HCT116 (cell line): ENCODE measurements around the gene GPR34. TPM values are rescaled to one million over a fixed set of nuclear protein-coding genes. Genes with fewer than 3 reads are reported as not detected.

Source experiments
- ATAC-seq: fragments of 200-7000 bp; cut with Tn5 transposase; 2 replicates; pipeline ENCODE4 v1.9.1; 2020; ENCODE audit warnings: mild to moderate bottlenecking, moderate library complexity
- BruUV-seq: library from RNA; stranded (reverse); fragments of 400-500 nt; replicated peaks from 2 replicates; lab custom pipeline; 2021; lab: Mats Ljungman, UMichigan
- CTCF ChIA-PET: fragments of 300-600 bp; sonication (Branson Sonifier 250); formaldehyde crosslinking; loops from one replicate; lab custom pipeline; 2021; ENCODE audit warnings: antibody characterized with exemption; lab: Charles Lee
- POLR2A ChIA-PET: fragments of 300-600, 350-600 bp; sonication (Branson Sonifier 250); formaldehyde crosslinking; loops from one replicate; lab custom pipeline; 2021; ENCODE audit warnings: antibody characterized with exemption; lab: Charles Lee
- RAD21 ChIA-PET, 2 experiments: fragments of 300-600 bp; sonication (Branson Sonifier 250); formaldehyde crosslinking; loops; one replicate each; lab custom pipeline; 2023; ENCODE audit warnings: low total read pairs in 2 of 2; ENCODE audit not compliant: uncharacterized antibody in 2 of 2, unreplicated experiment in 2 of 2, low non-redundant PET in 1 of 2; lab: Charles Lee
- DNase-seq: peaks from one replicate; pipeline ENCODE4 v3.0.0-alpha.2; 2010; ENCODE audit warnings: low read depth, low spot score
- H2AFZ ChIP-seq: fragments of 200-600 bp; shearing (Covaris generic), sonication (generic); 2 replicates; pipeline ENCODE4 v1.6.1; 2017; ENCODE audit warnings: low read depth, mixed run types, mixed read lengths, antibody characterized with exemption, low read length; ENCODE audit not compliant: poor library complexity, severe bottlenecking
- H3K27ac ChIP-seq: 2 replicates; pipeline ENCODE4 v1.5.1; 2012; ENCODE audit warnings: low read depth, low read length
- H3K27me3 ChIP-seq: fragments of 200-600 bp; sonication (generic); 2 replicates; pipeline ENCODE4 v1.6.1; 2016; ENCODE audit warnings: mixed run types, low read length, mixed read lengths; ENCODE audit not compliant: insufficient read depth
- H3K36me3 ChIP-seq, 2 experiments: fragments of 200-500 bp in 1 of 2; fragments of 200-600 bp in 1 of 2; sonication (Bioruptor generic) in 1 of 2; sonication (generic) in 1 of 2; 2 replicates each; pipeline versions ENCODE4 v1.5.1 to v1.6.1; 2014 to 2016; ENCODE audit warnings: low read length in 2 of 2, inconsistent platforms in 1 of 2, mixed read lengths in 1 of 2, mixed run types in 1 of 2; ENCODE audit not compliant: insufficient read depth in 2 of 2, control insufficient read depth in 1 of 2
- H3K4me1 ChIP-seq, 2 experiments: fragments of 200-600 bp in 1 of 2; sonication (generic) in 1 of 2; 2 replicates each; pipeline versions ENCODE4 v1.5.1 to v1.6.1; 2012 to 2017; ENCODE audit warnings: low read length in 2 of 2, inconsistent platforms in 1 of 2, mild to moderate bottlenecking in 1 of 2, mixed read lengths in 1 of 2, mixed run types in 1 of 2, moderate library complexity in 1 of 2; ENCODE audit not compliant: insufficient read depth in 2 of 2, control insufficient read depth in 1 of 2
- H3K4me2 ChIP-seq: fragments of 200-600 bp; sonication (generic); 2 replicates; pipeline ENCODE4 v1.6.1; 2017; ENCODE audit warnings: mixed run types, low read length, mixed read lengths
- H3K4me3 ChIP-seq, 2 experiments: fragments of 200-600 bp in 1 of 2; sonication (generic) in 1 of 2; replicated peaks in 1 of 2; 2 replicates each; pipeline ENCODE4 v1.5.1; 2011 to 2016; ENCODE audit warnings: low read length in 2 of 2, control low read depth in 1 of 2, low read depth in 1 of 2, mild to moderate bottlenecking in 1 of 2, mixed read lengths in 1 of 2, mixed run types in 1 of 2
- H3K79me2 ChIP-seq: fragments of 200-600 bp; sonication (generic); 2 replicates; pipeline ENCODE4 v1.6.1; 2017; ENCODE audit warnings: mild to moderate bottlenecking, mixed run types, low read length, moderate library complexity, mixed read lengths; ENCODE audit not compliant: insufficient read depth
- H3K9ac ChIP-seq: fragments of 200-600 bp; sonication (generic); 2 replicates; pipeline ENCODE4 v1.6.1; 2016; ENCODE audit warnings: low read length, mixed read lengths
- H3K9me2 ChIP-seq: fragments of 200-600 bp; sonication (generic), shearing (Covaris generic); 2 replicates; pipeline ENCODE4 v1.6.1; 2017; ENCODE audit warnings: mixed run types, mild to moderate bottlenecking, moderate library complexity; ENCODE audit not compliant: insufficient read depth
- H3K9me3 ChIP-seq, 2 experiments: fragments of 200-500 bp in 1 of 2; fragments of 200-600 bp in 1 of 2; sonication (Bioruptor generic) in 1 of 2; sonication (generic) in 1 of 2; 2 replicates each; pipeline ENCODE4 v1.6.1; 2014 to 2017; ENCODE audit warnings: low read length in 2 of 2, mixed read lengths in 2 of 2, inconsistent platforms in 1 of 2, low read depth in 1 of 2, mild to moderate bottlenecking in 1 of 2, mixed run types in 1 of 2, moderate library complexity in 1 of 2; ENCODE audit not compliant: control insufficient read depth in 1 of 2, insufficient read depth in 1 of 2
- H4K20me1 ChIP-seq: fragments of 200-600 bp; sonication (generic), shearing (Covaris generic); 2 replicates; pipeline ENCODE4 v1.6.1; 2017; ENCODE audit warnings: mixed run types, mild to moderate bottlenecking, moderate library complexity; ENCODE audit not compliant: insufficient read depth
- CBX3 ChIP-seq: IDR thresholded peaks from 2 replicates; pipeline ENCODE4 v1.6.1; 2012; ENCODE audit warnings: low read depth
- CTCF ChIP-seq, 3 experiments: fragments of 200-600 bp in 1 of 3; sonication (generic) in 1 of 3; IDR thresholded peaks in 2 of 3; conservative IDR thresholded peaks in 1 of 3; 2 replicates each; pipeline ENCODE4 v1.5.1; 2012 to 2017; ENCODE audit warnings: low read depth in 2 of 3, low read length in 2 of 3, antibody characterized with exemption in 1 of 3, borderline replicate concordance in 1 of 3, control low read depth in 1 of 3, mild to moderate bottlenecking in 1 of 3, mixed read lengths in 1 of 3, mixed run types in 1 of 3, moderate library complexity in 1 of 3; ENCODE audit not compliant: insufficient read depth in 1 of 3
- EGR1 ChIP-seq: IDR thresholded peaks from 2 replicates; pipeline ENCODE4 v1.6.1; 2012; ENCODE audit warnings: low read depth
- FOSL1 ChIP-seq: IDR thresholded peaks from 2 replicates; pipeline ENCODE4 v1.6.1; 2012; ENCODE audit warnings: low read depth
- JUND ChIP-seq: IDR thresholded peaks from 2 replicates; pipeline ENCODE4 v1.6.1; 2012
- MAX ChIP-seq: IDR thresholded peaks from 2 replicates; pipeline ENCODE4 v1.6.1; 2012
- POLR2A ChIP-seq: IDR thresholded peaks from 2 replicates; pipeline ENCODE4 v1.7.0; 2011; ENCODE audit warnings: borderline replicate concordance; ENCODE audit not compliant: insufficient read depth, insufficient read length; ENCODE audit errors: extremely low read depth
- POLR2AphosphoS5 ChIP-seq: IDR thresholded peaks from 2 replicates; pipeline ENCODE4 v1.6.1; 2011; ENCODE audit warnings: mild to moderate bottlenecking, low read depth, low read length, moderate library complexity
- RAD21 ChIP-seq: IDR thresholded peaks from 2 replicates; pipeline ENCODE4 v1.6.1; 2012; ENCODE audit warnings: low read depth, mild to moderate bottlenecking
- REST ChIP-seq: IDR thresholded peaks from 2 replicates; pipeline ENCODE4 v1.6.1; 2012; ENCODE audit warnings: low read depth
- SIN3A ChIP-seq: IDR thresholded peaks from 2 replicates; pipeline ENCODE4 v1.6.1; 2012; ENCODE audit warnings: low read depth
- SRF ChIP-seq: IDR thresholded peaks from 2 replicates; pipeline ENCODE4 v1.6.1; 2012; ENCODE audit warnings: low read depth
- YY1 ChIP-seq: IDR thresholded peaks from 2 replicates; pipeline ENCODE4 v1.6.1; 2011; ENCODE audit warnings: low read length, low read depth, moderate library complexity, mild to moderate bottlenecking; ENCODE audit not compliant: insufficient replicate concordance; ENCODE audit errors: extremely low read depth
- intact Hi-C: fragments of 100-400 bp; cut with micrococcal nuclease; formaldehyde crosslinking; loops from 2 replicates; pipeline ENCODE4 v1.10.0; 2022
- total RNA-seq: library from RNA; stranded (reverse); gene quantifications from one replicate; pipeline ENCODE4 v1.2.1, GENCODE V29; 2021; ENCODE audit not compliant: unreplicated experiment

The GPR34 gene
- total RNA-seq, 1 experiment from 2014 or later: not detected

DNA sequence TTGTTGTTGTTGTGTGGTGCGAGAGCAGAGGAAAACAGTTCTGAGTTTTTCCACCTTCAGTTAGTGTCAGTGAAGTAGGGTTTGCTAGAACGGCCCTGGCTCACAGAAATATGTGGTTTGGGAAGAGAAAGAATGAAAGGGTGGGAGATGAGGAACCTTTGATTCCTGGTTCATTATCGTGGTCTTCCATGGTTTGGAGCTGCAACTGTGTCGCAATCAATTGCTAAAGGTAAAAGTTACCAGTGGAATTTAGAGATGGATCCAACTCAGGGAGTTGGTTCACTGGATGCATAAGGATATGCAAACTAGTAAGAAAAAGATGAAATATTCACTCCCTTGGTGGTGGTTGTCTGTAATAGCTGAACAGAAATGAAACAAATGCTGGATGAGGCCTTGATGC lies 35.6 kb upstream of the GPR34 start (continued):
- TF ChIP-seq CTCF (IDR thresholded peaks at IDR 0.05 in 2 of 3, conservative IDR thresholded peaks at IDR 0.05 in 1 of 3; ENCODE audit: borderline replicate concordance in 1 of 3, insufficient read depth in 1 of 3, low read depth in 2 of 3, low read length in 2 of 3): no peak

DNA sequence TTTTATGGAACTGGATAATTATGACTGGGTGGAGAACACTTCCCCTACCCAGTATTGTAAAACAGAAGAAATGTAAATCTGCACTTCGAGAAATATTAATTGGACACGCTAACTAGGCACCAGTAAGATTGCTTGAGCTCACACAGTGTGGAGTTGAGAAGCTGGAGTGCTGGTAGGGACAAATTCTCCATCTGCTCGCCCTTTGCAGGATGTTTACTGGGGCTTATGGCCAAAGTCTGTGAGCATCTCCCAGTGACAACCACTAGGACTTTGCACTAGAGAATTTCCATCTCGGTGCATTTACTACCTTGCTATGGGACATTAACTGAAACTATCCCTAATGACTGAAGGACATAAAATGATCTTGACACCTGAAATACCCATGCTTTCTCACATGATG lies 33.7 kb upstream of the GPR34 start:
- ChIA-PET POLR2A (no interaction called here), CTCF (no interaction called here), RAD21 (no interaction called here)
- no peak for TF ChIP-seq POLR2A
- TF ChIP-seq MAX: no peak
- H3K27me3 ChIP-seq: no peaks in the 10 kb centered on the region
- no peaks in the 10 kb centered on the region for H3K9me3 ChIP-seq
- H3K4me3 ChIP-seq: no peak overlapping the region
- no peak overlapping the region for H2AFZ ChIP-seq
- no peak overlapping the region for H3K9ac ChIP-seq
- no TSS peak for BruUV-seq
- H3K9me2 ChIP-seq: no peaks in the 10 kb centered on the region
- intact Hi-C loops: no loop called here
- H3K79me2 ChIP-seq: no peaks in the 10 kb centered on the region
- no peak overlapping the region for H3K27ac ChIP-seq
- no peak overlapping the region for H3K4me2 ChIP-seq
- H3K36me3 ChIP-seq: no peaks in the 10 kb centered on the region
- ATAC-seq (no peak), DNase-seq (no peak)
- H3K4me1 ChIP-seq: no peaks in the 10 kb centered on the region
- no peaks in the 10 kb centered on the region for H4K20me1 ChIP-seq

GRCh38 chrX:41655631-41656030 lies 33.1 kb upstream of the GPR34 start:
- ATAC-seq: no peak
- intact Hi-C loops: no loop called here
- no peaks in the 10 kb centered on the region for H3K27me3 ChIP-seq
- no peak overlapping the region for H2AFZ ChIP-seq
- H3K9me3 ChIP-seq: no peaks in the 10 kb centered on the region
- H3K9ac ChIP-seq: no peak overlapping the region
- no peak for DNase-seq
- H3K36me3 ChIP-seq: no peaks in the 10 kb centered on the region
- ChIA-PET POLR2A (no interaction called here), CTCF (no interaction called here), RAD21 (no interaction called here)
- H3K4me1 ChIP-seq: no peaks in the 10 kb centered on the region
- H3K79me2 ChIP-seq: no peaks in the 10 kb centered on the region
- BruUV-seq: no TSS peak
- H4K20me1 ChIP-seq: no peaks in the 10 kb centered on the region
- H3K4me2 ChIP-seq: no peak overlapping the region
- no peaks in the 10 kb centered on the region for H3K9me2 ChIP-seq
- no peak overlapping the region for H3K27ac ChIP-seq
- no peak overlapping the region for H3K4me3 ChIP-seq
- TF ChIP-seq CBX3: no peak
- TF ChIP-seq JUND: no peak
- no peak for TF ChIP-seq SIN3A
- no peak for TF ChIP-seq REST
- TF ChIP-seq EGR1: no peak
- no peak for TF ChIP-seq RAD21
- TF ChIP-seq POLR2AphosphoS5: no peak
- TF ChIP-seq SRF: no peak
- no peak for TF ChIP-seq FOSL1
- TF ChIP-seq YY1: no peak
